Right lobe of liver (tissue), 4 donors: ENCODE data around the gene CACNA1D.

Experiments
- POLR2A ChIP-seq: fragments of 450-650 bp; IDR thresholded peaks from one replicate; pipeline ENCODE4 v1.6.1; 2017; ENCODE audit warnings: antibody characterized with exemption, mild to moderate bottlenecking
- TF ChIP-seq, protein P1 (sequence below), 4 donors: fragments of 200-600 bp in 3 of 4; fragments of 450-650 bp in 1 of 4; IDR thresholded peaks; one replicate each; pipeline versions ENCODE4 v1.5.1 to v1.8.0; 2016 to 2022; ENCODE audit warnings: antibody characterized with exemption in 4 of 4, mild to moderate bottlenecking in 2 of 4
- donor health status: DM: no; HTN: no; CAD: no.
- donor health status: DM: no; HTN: no; CAD: no.
- donor health status: DM: no; HTN: yes; CAD: no.

DNA sequence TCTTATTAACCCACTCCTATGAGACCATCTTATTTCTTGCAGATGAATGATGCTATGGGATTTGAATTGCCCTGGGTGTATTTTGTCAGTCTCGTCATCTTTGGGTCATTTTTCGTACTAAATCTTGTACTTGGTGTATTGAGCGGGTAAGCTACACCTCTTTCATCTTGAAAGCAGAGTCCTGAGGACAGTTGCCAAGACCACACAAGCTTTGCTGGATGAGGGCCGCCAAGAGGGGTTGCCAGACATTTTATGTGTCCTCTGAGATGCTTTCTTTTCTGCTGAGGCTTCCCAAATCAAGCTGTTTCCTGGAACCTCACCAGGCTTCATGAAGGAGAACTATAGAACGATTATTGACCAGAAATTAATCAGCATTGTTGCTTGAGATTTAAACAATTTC is 178.6 kb downstream of the CACNA1D start:
- no peak for TF ChIP-seq POLR2A
- TF ChIP-seq, protein P1, sequence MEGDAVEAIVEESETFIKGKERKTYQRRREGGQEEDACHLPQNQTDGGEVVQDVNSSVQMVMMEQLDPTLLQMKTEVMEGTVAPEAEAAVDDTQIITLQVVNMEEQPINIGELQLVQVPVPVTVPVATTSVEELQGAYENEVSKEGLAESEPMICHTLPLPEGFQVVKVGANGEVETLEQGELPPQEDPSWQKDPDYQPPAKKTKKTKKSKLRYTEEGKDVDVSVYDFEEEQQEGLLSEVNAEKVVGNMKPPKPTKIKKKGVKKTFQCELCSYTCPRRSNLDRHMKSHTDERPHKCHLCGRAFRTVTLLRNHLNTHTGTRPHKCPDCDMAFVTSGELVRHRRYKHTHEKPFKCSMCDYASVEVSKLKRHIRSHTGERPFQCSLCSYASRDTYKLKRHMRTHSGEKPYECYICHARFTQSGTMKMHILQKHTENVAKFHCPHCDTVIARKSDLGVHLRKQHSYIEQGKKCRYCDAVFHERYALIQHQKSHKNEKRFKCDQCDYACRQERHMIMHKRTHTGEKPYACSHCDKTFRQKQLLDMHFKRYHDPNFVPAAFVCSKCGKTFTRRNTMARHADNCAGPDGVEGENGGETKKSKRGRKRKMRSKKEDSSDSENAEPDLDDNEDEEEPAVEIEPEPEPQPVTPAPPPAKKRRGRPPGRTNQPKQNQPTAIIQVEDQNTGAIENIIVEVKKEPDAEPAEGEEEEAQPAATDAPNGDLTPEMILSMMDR (IDR thresholded peaks at IDR 0.05), result no peak
